ENCODE measurements around the gene NLGN2. TPM values are rescaled to one million over a fixed set of nuclear protein-coding genes. Genes with fewer than 3 reads are reported as not detected.
A peak's percentile ranks its signal among the peaks of the same experiment; 100 is the strongest.

Gene NLGN2
- total RNA-seq, 2 donors from 2014 or later = 6.3 to 12.2 TPM

DNA sequence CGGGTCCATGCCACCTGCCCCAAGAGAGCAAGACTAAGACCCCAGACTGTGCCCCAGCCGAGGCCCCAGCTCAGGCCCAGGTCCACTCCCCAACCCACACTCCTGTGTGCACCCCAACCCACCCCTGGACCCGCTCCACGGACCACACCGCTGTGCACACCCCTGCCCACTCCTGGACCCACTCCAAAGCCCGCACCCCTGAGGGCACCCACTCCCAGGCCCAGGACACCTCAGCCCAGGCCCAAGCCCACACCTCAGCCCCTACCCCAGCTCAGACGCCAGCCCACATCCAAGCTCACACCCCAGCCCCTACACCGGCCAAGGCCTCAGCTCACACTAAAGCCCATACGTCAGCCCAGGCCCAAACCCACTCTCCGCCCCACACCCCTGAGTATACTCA is 22.1 kb downstream of the NLGN2 start:
- H3K4me1 ChIP-seq = no peaks in the 10 kb centered on the region
- no peak overlapping the region for H3K27ac ChIP-seq
- TF ChIP-seq, protein P1, sequence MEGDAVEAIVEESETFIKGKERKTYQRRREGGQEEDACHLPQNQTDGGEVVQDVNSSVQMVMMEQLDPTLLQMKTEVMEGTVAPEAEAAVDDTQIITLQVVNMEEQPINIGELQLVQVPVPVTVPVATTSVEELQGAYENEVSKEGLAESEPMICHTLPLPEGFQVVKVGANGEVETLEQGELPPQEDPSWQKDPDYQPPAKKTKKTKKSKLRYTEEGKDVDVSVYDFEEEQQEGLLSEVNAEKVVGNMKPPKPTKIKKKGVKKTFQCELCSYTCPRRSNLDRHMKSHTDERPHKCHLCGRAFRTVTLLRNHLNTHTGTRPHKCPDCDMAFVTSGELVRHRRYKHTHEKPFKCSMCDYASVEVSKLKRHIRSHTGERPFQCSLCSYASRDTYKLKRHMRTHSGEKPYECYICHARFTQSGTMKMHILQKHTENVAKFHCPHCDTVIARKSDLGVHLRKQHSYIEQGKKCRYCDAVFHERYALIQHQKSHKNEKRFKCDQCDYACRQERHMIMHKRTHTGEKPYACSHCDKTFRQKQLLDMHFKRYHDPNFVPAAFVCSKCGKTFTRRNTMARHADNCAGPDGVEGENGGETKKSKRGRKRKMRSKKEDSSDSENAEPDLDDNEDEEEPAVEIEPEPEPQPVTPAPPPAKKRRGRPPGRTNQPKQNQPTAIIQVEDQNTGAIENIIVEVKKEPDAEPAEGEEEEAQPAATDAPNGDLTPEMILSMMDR (IDR thresholded peaks at IDR 0.05) = no peak
- H3K36me3 ChIP-seq = no peaks in the 10 kb centered on the region
- DNase-seq (ENCODE audit: low spot score) = no peak
- no peaks in the 10 kb centered on the region for H3K27me3 ChIP-seq
- H3K4me3 ChIP-seq = no peak overlapping the region
- H3K9me3 ChIP-seq = no peaks in the 10 kb centered on the region

GRCh38 chr17:7431231-7431630 is 23.6 kb downstream of the NLGN2 start:
- TF ChIP-seq, protein P1 (IDR thresholded peaks at IDR 0.05) = no peak
- Histone ChIP-seq H3K9me3 (no peaks in the 10 kb centered on the region), H3K36me3 (no peaks in the 10 kb centered on the region), H3K4me1 (peaks cover 0 to 11% of the 10 kb centered on the region in 2 donors), H3K4me3 (no peak overlapping the region), H3K27me3 (no peaks in the 10 kb centered on the region), H3K27ac (no peak overlapping the region)
- DNase-seq (ENCODE audit: low spot score) = no peak

DNA sequence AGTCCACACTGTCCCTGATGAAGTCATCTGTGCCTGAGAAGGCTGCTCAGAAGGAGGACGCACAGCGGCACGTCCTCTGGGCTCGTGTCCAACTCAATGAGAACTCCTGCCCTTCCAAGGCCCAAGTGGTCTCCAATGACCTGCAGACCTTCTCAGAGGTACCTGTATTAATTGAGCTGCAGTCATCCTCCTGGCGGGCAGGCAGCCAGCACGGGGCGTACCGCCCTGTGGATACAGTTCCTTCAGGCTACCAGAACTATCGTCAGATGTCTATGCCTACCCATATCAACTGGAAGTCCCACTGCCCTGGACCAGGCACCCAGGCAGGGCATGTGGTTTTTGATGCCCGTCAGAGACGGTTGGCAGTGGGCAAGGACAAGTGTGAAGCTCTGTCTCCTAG is 24.7 kb downstream of the NLGN2 start:
- Histone ChIP-seq H3K27ac (no peak overlapping the region), H3K27me3 (no peaks in the 10 kb centered on the region), H3K4me3 (no peak overlapping the region), H3K9me3 (no peaks in the 10 kb centered on the region), H3K4me1 (peaks cover 0 to 21% of the 10 kb centered on the region in 2 donors), H3K36me3 (no peaks in the 10 kb centered on the region)
- TF ChIP-seq, protein P1 (IDR thresholded peaks at IDR 0.05) = no peak
- no peak for DNase-seq (ENCODE audit: low spot score)

- TF ChIP-seq, protein P1 (IDR thresholded peaks at IDR 0.05) = peak in 1 of 2 donors; percentile 35
- no peak for DNase-seq (ENCODE audit: low spot score)
- Histone ChIP-seq H3K9me3 (no peaks in the 10 kb centered on the region), H3K27ac (peak overlapping the region; percentile 83 to 85), H3K27me3 (peaks cover 0 to 9% of the 10 kb centered on the region in 2 donors), H3K36me3 (no peaks in the 10 kb centered on the region), H3K4me3 (peak overlapping the region; percentile 37 to 60), H3K4me1 (peaks cover 0 to 56% of the 10 kb centered on the region in 2 donors)
Measured at GRCh38 chr17:7435676-7436555, 28.3 kb downstream of the NLGN2 start.

GRCh38 chr17:7436556-7437368 is 29.1 kb downstream of the NLGN2 start:
- TF ChIP-seq, protein P1 (IDR thresholded peaks at IDR 0.05) = peak; percentile 81 to 98
- Histone ChIP-seq H3K4me3 (peak overlapping the region; percentile 42 to 60), H3K27ac (peak overlapping the region; percentile 83 to 85), H3K4me1 (peaks cover 0 to 57% of the 10 kb centered on the region in 2 donors), H3K36me3 (no peaks in the 10 kb centered on the region), H3K9me3 (no peaks in the 10 kb centered on the region), H3K27me3 (peaks cover 0 to 9% of the 10 kb centered on the region in 2 donors)
- peak; percentile 69 for DNase-seq (ENCODE audit: low spot score)

Measured in right atrium auricular region (tissue), 2 donors.